Loucy (cell line): Measurements from ENCODE around the gene CACTIN.
"Not testable (repeated sequence)": the region's sequence is repeated elsewhere in the genome, so short reads cannot be mapped to it uniquely, and the experiment has no call there.

Source experiments
- H2AFZ ChIP-seq: fragments of 200-600 bp; sonication (generic); 2 replicates; pipeline ENCODE4 v1.6.0; 2016; ENCODE audit warnings: antibody characterized with exemption, mild to moderate bottlenecking, low read length, moderate library complexity
- H3F3A ChIP-seq: fragments of 200-600 bp; 2 replicates; pipeline ENCODE4 v1.6.0; 2016; ENCODE audit warnings: antibody characterized with exemption, low read depth, mild to moderate bottlenecking
- H3K27me3 ChIP-seq: fragments of 200-600 bp; sonication (generic); 2 replicates; pipeline ENCODE4 v1.6.1; 2014; ENCODE audit warnings: low read length, mild to moderate bottlenecking; ENCODE audit not compliant: insufficient read depth, poor library complexity, severe bottlenecking
- H3K36me3 ChIP-seq: fragments of 200-600 bp; sonication (generic); 2 replicates; pipeline ENCODE4 v1.6.1; 2016; ENCODE audit warnings: low read length; ENCODE audit not compliant: insufficient read depth
- H3K4me1 ChIP-seq: fragments of 200-600 bp; sonication (generic); 2 replicates; pipeline ENCODE4 v1.5.1; 2014; ENCODE audit warnings: low read length, mild to moderate bottlenecking; ENCODE audit not compliant: insufficient read depth, poor library complexity, severe bottlenecking
- H3K4me2 ChIP-seq: fragments of 200-600 bp; sonication (generic); 2 replicates; pipeline ENCODE4 v1.6.0; 2014; ENCODE audit warnings: antibody characterized with exemption, low read length, low read depth, mild to moderate bottlenecking; ENCODE audit not compliant: poor library complexity, severe bottlenecking
- H3K4me3 ChIP-seq: fragments of 200-600 bp; sonication (generic); 2 replicates; pipeline ENCODE4 v1.5.1; 2014; ENCODE audit warnings: low read length, mild to moderate bottlenecking, mixed read lengths; ENCODE audit not compliant: poor library complexity, severe bottlenecking
- H3K79me2 ChIP-seq: fragments of 200-600 bp; sonication (generic); 2 replicates; pipeline ENCODE4 v1.6.1; 2014; ENCODE audit warnings: low read length; ENCODE audit not compliant: insufficient read depth
- H3K9ac ChIP-seq: fragments of 200-600 bp; sonication (generic); 2 replicates; pipeline ENCODE4 v1.6.0; 2014; ENCODE audit warnings: mild to moderate bottlenecking, low read depth, low read length, moderate library complexity; ENCODE audit not compliant: poor library complexity, severe bottlenecking
- H3K9me2 ChIP-seq: fragments of 200-600 bp; sonication (generic); replicated peaks from 2 replicates; pipeline ENCODE4 v1.6.1; 2016; ENCODE audit warnings: low read depth, low read length, mixed read lengths
- H3K9me3 ChIP-seq: fragments of 200-600 bp; sonication (generic); 2 replicates; pipeline ENCODE4 v1.6.1; 2014; ENCODE audit warnings: mild to moderate bottlenecking, antibody characterized with exemption, low read length, low read depth; ENCODE audit not compliant: insufficient read depth
- H4K20me1 ChIP-seq: fragments of 200-600 bp; sonication (generic); 2 replicates; pipeline ENCODE4 v1.6.0; 2014; ENCODE audit warnings: antibody characterized with exemption, low read length, mild to moderate bottlenecking; ENCODE audit not compliant: insufficient read depth, poor library complexity, severe bottlenecking
- CTCF ChIP-seq: fragments of 200-600 bp; sonication (generic); conservative IDR thresholded peaks from 2 replicates; pipeline ENCODE4 v1.5.1; 2014; ENCODE audit warnings: mild to moderate bottlenecking, antibody characterized with exemption, low read length
- EZH2phosphoT487 ChIP-seq: fragments of 200-600 bp; IDR thresholded peaks from 2 replicates; pipeline ENCODE4 v1.6.1; 2018; ENCODE audit warnings: antibody characterized with exemption, mild to moderate bottlenecking, moderate library complexity, borderline replicate concordance

The CACTIN gene

GRCh38 chr19:3585301-3586126 lies 41.1 kb downstream of the CACTIN start, which contains the start of gene GIPC3:
Gene GIPC3 (plus strand): TSS chr19:3585478. CDS start chr19:3585598, 120 bp downstream.
- no peaks in the 10 kb centered on the region for H3K27me3 ChIP-seq
- no peaks in the 10 kb centered on the region for H4K20me1 ChIP-seq
- no peaks in the 10 kb centered on the region for H3K79me2 ChIP-seq
- H3K9me2 ChIP-seq: no peaks in the 10 kb centered on the region
- TF ChIP-seq EZH2phosphoT487: no peak
- TF ChIP-seq CTCF: no peak
- H3K9me3 ChIP-seq: no peaks in the 10 kb centered on the region
- no peak within 1 kb of the TSS for H2AFZ ChIP-seq
- H3K4me1 ChIP-seq: no peaks in the 10 kb centered on the region
- no peaks in the 10 kb centered on the region for H3K36me3 ChIP-seq
- H3K4me3 ChIP-seq: no peak within 1 kb of the TSS
- H3K9ac ChIP-seq: no peak within 1 kb of the TSS
- H3F3A ChIP-seq: no peaks in the 10 kb centered on the region
- H3K4me2 ChIP-seq: no peak within 1 kb of the TSS

GRCh38 chr19:3584036-3584802 lies 42.4 kb downstream of the CACTIN start:
- not testable (repeated sequence) for H4K20me1 ChIP-seq, H3K36me3 ChIP-seq, H3K9me2 ChIP-seq, H3K9ac ChIP-seq, H3K79me2 ChIP-seq, H3K4me2 ChIP-seq, H3F3A ChIP-seq, H3K27me3 ChIP-seq, H3K9me3 ChIP-seq, H2AFZ ChIP-seq, H3K4me3 ChIP-seq, H3K4me1 ChIP-seq

GRCh38 chr19:3581792-3582191 lies 44.8 kb downstream of the CACTIN start:
- not testable (repeated sequence) for H3K4me3 ChIP-seq, H3K4me1 ChIP-seq, H3K9ac ChIP-seq, H3K9me3 ChIP-seq, H3K79me2 ChIP-seq, H3K9me2 ChIP-seq, H2AFZ ChIP-seq, H4K20me1 ChIP-seq, H3F3A ChIP-seq, H3K36me3 ChIP-seq, H3K27me3 ChIP-seq, H3K4me2 ChIP-seq

- H3K9me3 ChIP-seq: no peaks in the 10 kb centered on the region
- H3K9me2 ChIP-seq: no peaks in the 10 kb centered on the region
- H2AFZ ChIP-seq: no peak overlapping the region
- H3K4me1 ChIP-seq: no peaks in the 10 kb centered on the region
- H3K4me3 ChIP-seq: no peak overlapping the region
- no peaks in the 10 kb centered on the region for H3K27me3 ChIP-seq
- H3K36me3 ChIP-seq: peaks cover 7% of the 10 kb centered on the region; the same call in 1 of the 2 replicates
- no peak overlapping the region for H3K4me2 ChIP-seq
- no peaks in the 10 kb centered on the region for H4K20me1 ChIP-seq
- H3F3A ChIP-seq: 0 out of 2 replicates have a peak, but pooled peaks cover 3% of the 10 kb centered on the region
- no peak overlapping the region for H3K9ac ChIP-seq
- no peaks in the 10 kb centered on the region for H3K79me2 ChIP-seq
- no peak for TF ChIP-seq CTCF
- TF ChIP-seq EZH2phosphoT487: no peak
Observed at GRCh38 chr19:3580156-3580934, 46.2 kb downstream of the CACTIN start.
